ENCODE results near the gene ZFAND3.

DNA sequence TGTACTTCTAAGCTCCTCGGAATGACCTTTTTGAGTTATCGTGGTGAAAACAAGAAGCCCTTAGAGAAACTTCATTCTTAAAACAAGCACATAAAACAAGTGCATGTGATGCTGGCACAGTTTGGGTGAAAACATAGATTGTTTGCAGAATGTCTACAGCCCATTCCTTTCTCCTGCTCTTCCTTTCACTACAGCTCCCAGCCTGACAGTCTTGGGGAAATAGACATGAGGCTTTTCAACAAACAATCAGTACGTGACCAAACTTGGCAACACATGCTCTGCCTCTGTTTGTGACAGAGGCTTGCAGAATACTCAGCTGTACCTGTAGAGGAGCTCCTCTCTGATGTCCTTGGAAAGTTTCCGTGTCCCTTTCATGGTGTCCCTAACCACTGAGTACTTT, 321.6 kb downstream of the ZFAND3 start:
- TF ChIP-seq, protein P1, sequence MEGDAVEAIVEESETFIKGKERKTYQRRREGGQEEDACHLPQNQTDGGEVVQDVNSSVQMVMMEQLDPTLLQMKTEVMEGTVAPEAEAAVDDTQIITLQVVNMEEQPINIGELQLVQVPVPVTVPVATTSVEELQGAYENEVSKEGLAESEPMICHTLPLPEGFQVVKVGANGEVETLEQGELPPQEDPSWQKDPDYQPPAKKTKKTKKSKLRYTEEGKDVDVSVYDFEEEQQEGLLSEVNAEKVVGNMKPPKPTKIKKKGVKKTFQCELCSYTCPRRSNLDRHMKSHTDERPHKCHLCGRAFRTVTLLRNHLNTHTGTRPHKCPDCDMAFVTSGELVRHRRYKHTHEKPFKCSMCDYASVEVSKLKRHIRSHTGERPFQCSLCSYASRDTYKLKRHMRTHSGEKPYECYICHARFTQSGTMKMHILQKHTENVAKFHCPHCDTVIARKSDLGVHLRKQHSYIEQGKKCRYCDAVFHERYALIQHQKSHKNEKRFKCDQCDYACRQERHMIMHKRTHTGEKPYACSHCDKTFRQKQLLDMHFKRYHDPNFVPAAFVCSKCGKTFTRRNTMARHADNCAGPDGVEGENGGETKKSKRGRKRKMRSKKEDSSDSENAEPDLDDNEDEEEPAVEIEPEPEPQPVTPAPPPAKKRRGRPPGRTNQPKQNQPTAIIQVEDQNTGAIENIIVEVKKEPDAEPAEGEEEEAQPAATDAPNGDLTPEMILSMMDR (IDR thresholded peaks at IDR 0.05; ENCODE audit: extremely low read depth in 1 of 2, insufficient read depth in 1 of 2, low read depth in 1 of 2, low read length in 2 of 2) = no peak
- TF ChIP-seq POLR2AphosphoS5 (IDR thresholded peaks at IDR 0.05; ENCODE audit: insufficient read depth, low read depth, low read length) (no peak), FOS (IDR thresholded peaks at IDR 0.05; ENCODE audit: borderline replicate concordance, insufficient read depth, low read length) (no peak), POLR2A (IDR thresholded peaks at IDR 0.05; ENCODE audit: low read depth, low read length) (no peak), MYC (IDR thresholded peaks at IDR 0.05; ENCODE audit: low read depth, low read length) (no peak), EZH2 (IDR thresholded peaks at IDR 0.05; ENCODE audit: borderline replicate concordance, low read depth, low read length, severe bottlenecking) (no peak), MAX (IDR thresholded peaks at IDR 0.05; ENCODE audit: insufficient read depth, insufficient read length) (no peak), JUN (IDR thresholded peaks at IDR 0.05; ENCODE audit: borderline replicate concordance, insufficient read depth, insufficient read length, low read depth) (no peak)
